ENCODE results near the gene TMEM138.
A peak's percentile ranks its signal among the peaks of the same experiment; 100 is the strongest.

The TMEM138 gene

GRCh38 chr11:61361741-61362541 lies at the start of gene TMEM138, which contains the start of gene CYB561A3:
TSS of gene TMEM138 (plus strand) at chr11:61362374. CDS start at chr11:61364391, 2,017 bp downstream.
TSS of gene CYB561A3 (minus strand) at chr11:61361882. CDS start at chr11:61356713, 5,169 bp downstream.
- peak; percentile 84 for DNase-seq

GRCh38 chr11:61315260-61315659 lies 46.9 kb upstream of the TMEM138 start:
- no peak for DNase-seq

GRCh38 chr11:61325649-61326414 lies 36.3 kb upstream of the TMEM138 start:
- DNase-seq: no peak

- no peak for DNase-seq
Observed at GRCh38 chr11:61327669-61328071, 34.5 kb upstream of the TMEM138 start.

- DNase-seq: no peak
Observed at GRCh38 chr11:61328351-61328750, 33.8 kb upstream of the TMEM138 start.

DNA sequence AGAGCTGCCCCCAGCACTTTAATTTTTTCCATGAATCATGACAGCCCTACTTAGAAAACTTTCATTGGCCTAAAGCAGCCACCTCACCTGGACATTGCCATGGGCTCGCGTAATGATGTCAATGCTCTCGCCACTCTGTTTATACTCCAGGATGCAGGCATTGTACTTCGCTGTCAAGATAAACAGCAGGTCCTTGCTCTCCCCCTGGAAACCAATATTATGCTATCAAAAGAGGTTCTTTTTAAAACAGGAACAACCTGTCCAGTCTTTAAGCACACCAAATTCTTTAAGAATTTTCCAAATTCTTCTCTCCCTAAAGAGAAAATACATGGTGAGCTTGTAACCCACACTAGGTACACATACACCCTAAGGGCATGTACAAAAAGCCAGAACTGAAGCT lies 32.3 kb upstream of the TMEM138 start:
- DNase-seq: no peak

DNA sequence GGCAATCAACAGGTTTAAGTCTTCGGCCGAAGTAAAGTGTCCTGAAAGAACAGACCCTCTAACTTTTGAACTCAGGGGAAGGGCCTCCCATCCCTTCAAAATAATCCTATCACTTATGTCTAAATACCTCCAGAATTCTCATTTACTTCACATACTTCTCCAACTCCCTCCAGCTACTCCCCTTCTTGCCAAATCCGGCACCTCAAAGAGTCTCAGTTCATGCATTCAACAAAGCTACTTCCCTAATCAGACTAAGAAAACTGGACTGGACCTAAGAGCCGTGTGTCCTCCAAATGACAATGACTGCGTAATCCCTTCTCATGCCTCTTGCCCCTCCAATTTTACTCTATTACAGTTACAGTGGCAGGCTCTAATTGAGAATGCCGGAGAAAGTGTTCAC lies 30.5 kb upstream of the TMEM138 start:
- DNase-seq: no peak

DNA sequence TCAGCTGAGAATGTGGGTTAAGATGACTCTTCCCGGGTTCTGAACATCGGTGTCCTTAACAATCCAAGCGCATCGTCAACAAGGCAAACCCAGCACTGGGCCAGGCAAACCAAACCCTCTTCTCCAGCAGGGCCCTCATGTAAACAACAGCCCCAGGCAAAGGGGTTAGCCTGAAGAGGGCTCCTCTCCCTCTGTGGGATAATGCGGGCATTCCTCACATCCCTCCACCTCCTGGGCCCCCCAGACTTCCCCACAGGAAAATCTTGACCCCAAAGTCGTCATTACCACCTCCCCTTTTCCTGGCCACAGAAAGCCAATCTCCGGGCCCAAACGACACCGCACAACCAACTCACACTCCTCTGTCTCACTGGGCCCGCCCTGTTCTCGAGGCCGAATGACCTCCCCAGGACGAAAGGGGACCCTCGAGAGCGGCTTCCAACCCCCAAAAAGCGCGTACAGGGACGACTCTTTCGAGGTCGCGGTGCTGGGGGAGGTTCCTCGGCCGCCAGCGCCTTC lies 29.8 kb upstream of the TMEM138 start:
- no peak for DNase-seq

DNA sequence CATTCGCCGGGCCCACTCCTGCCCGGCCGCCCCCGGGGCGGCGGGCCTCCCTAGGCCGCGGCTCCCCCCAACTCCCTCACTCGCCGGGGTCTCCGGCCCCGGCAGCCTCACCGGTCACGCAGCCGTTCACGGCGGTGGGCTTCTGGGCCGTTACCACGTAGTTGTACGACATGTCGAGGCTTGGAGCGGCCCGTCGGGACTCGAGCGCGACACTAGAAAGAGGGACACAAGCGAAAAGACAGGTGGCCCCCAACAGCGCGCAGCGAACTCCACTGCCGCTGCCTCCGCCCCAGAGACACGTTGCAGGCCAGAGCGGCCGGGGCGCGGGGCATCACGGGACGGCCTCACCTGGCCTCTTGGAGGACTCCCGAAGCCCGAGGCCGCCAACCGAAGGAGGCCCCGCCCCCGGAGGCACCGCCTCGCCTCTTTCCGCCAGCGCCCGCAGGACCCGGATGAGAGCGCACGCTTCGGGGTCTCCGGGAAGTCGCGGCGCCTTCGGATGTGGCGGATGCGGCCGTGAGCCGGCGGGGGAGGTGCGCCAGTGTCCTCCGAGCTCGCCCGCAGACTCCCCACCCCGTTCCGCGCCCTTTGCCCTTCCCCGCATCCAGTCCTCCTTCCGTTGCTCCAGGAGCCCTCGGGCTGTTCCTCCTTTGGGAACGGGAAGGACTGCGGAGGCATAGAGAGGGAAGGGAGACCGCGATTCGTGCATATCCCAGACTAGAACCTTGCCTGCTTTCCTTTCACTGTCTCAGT lies 29.2 kb upstream of the TMEM138 start, which contains the start of the genes DDB1 and TKFC:
Gene DDB1, minus strand, starts transcription at position 309 of the 753 bp plus-strand sequence. Its CDS starts 137 bp downstream, at position 172.
Gene TKFC, plus strand, starts transcription at position 432 of the 753 bp plus-strand sequence. CDS start 1,501 bp downstream, outside the sequence.
- peak; percentile 15 for DNase-seq

GRCh38 chr11:61333550-61334433 lies 28.4 kb upstream of the TMEM138 start:
- DNase-seq: no peak

GRCh38 chr11:61334434-61335354 lies 27.5 kb upstream of the TMEM138 start:
- no peak for DNase-seq

GRCh38 chr11:61335355-61335710 lies 26.8 kb upstream of the TMEM138 start:
- no peak for DNase-seq

- peak; percentile 8 for DNase-seq
Observed at GRCh38 chr11:61336171-61336935, 25.8 kb upstream of the TMEM138 start.

- no peak for DNase-seq
Observed at GRCh38 chr11:61337706-61338470, 24.3 kb upstream of the TMEM138 start.

- DNase-seq: no peak
Observed at GRCh38 chr11:61338783-61339489, 23.2 kb upstream of the TMEM138 start.

GRCh38 chr11:61339490-61339878 lies 22.7 kb upstream of the TMEM138 start:
- DNase-seq: no peak

GRCh38 chr11:61340979-61341378 lies 21.2 kb upstream of the TMEM138 start:
- no peak for DNase-seq

GRCh38 chr11:61341706-61342105 lies 20.5 kb upstream of the TMEM138 start:
- DNase-seq: no peak

All from NCI-H187 treated with DMSO at 0.1 percent for 48 hours (cell line).